DOHH2 (cell line): ENCODE data around the gene ATP4B.

ENCODE experiments used
- H3F3A ChIP-seq: fragments of 200-600 bp; sonication (generic), shearing (Covaris generic); 2 replicates; pipeline ENCODE4 v1.6.0; 2016; ENCODE audit warnings: antibody characterized with exemption, mild to moderate bottlenecking; ENCODE audit not compliant: control insufficient read depth, insufficient read depth
- H3K27ac ChIP-seq: fragments of 200-600 bp; sonication (generic); 2 replicates; pipeline ENCODE4 v1.5.1; 2014; ENCODE audit warnings: low read depth, mild to moderate bottlenecking, low read length, moderate library complexity
- H3K27me3 ChIP-seq: fragments of 200-600 bp; sonication (generic); 2 replicates; pipeline ENCODE4 v1.6.1; 2014; ENCODE audit warnings: mild to moderate bottlenecking, low read length, mixed read lengths; ENCODE audit not compliant: control insufficient read depth
- H3K36me3 ChIP-seq: fragments of 200-600 bp; sonication (generic); 2 replicates; pipeline ENCODE4 v1.6.1; 2014; ENCODE audit warnings: mild to moderate bottlenecking, low read length, moderate library complexity, mixed read lengths; ENCODE audit not compliant: control insufficient read depth
- H3K4me1 ChIP-seq: fragments of 200-600 bp; sonication (generic); 2 replicates; pipeline ENCODE4 v1.6.1; 2014; ENCODE audit warnings: mild to moderate bottlenecking, low read length, mixed read lengths; ENCODE audit not compliant: control insufficient read depth
- H3K4me2 ChIP-seq: fragments of 200-600 bp; sonication (generic); 2 replicates; pipeline ENCODE4 v1.6.0; 2014; ENCODE audit warnings: mild to moderate bottlenecking, low read length, moderate library complexity
- H3K4me3 ChIP-seq: fragments of 200-600 bp; sonication (generic); 2 replicates; pipeline ENCODE4 v1.5.1; 2014; ENCODE audit warnings: mild to moderate bottlenecking, low read length, mixed read lengths
- H3K79me2 ChIP-seq: fragments of 200-600 bp; sonication (generic); 2 replicates; pipeline ENCODE4 v1.6.1; 2014; ENCODE audit warnings: mild to moderate bottlenecking, low read length, mixed read lengths; ENCODE audit not compliant: control insufficient read depth
- H3K9me2 ChIP-seq: fragments of 200-600 bp; sonication (generic); replicated peaks from 2 replicates; pipeline ENCODE4 v1.6.1; 2014; ENCODE audit warnings: mild to moderate bottlenecking, low read length, mixed read lengths; ENCODE audit not compliant: control insufficient read depth
- H3K9me3 ChIP-seq: fragments of 200-600 bp; sonication (generic); 2 replicates; pipeline ENCODE4 v1.6.1; 2014; ENCODE audit warnings: antibody characterized with exemption, low read length, mixed read lengths; ENCODE audit not compliant: control insufficient read depth, insufficient read depth
- H4K20me1 ChIP-seq: fragments of 200-600 bp; sonication (generic); 2 replicates; pipeline ENCODE4 v1.6.0; 2014; ENCODE audit warnings: low read depth, mild to moderate bottlenecking, antibody characterized with exemption, low read length, moderate library complexity; ENCODE audit not compliant: control insufficient read depth, insufficient read depth
- EZH2phosphoT487 ChIP-seq: fragments of 200-600 bp; sonication (generic); IDR thresholded peaks from 2 replicates; pipeline ENCODE4 v1.6.1; 2017; ENCODE audit warnings: borderline replicate concordance, mild to moderate bottlenecking, antibody characterized with exemption, low read length, moderate library complexity, mixed read lengths
- TF ChIP-seq, protein P1 (sequence below): fragments of 200-600 bp; sonication (generic); IDR thresholded peaks from one replicate; pipeline ENCODE4 v1.5.1; 2014; ENCODE audit warnings: antibody characterized with exemption, mild to moderate bottlenecking, low read depth, low read length; ENCODE audit not compliant: poor library complexity, severe bottlenecking

Gene ATP4B

DNA sequence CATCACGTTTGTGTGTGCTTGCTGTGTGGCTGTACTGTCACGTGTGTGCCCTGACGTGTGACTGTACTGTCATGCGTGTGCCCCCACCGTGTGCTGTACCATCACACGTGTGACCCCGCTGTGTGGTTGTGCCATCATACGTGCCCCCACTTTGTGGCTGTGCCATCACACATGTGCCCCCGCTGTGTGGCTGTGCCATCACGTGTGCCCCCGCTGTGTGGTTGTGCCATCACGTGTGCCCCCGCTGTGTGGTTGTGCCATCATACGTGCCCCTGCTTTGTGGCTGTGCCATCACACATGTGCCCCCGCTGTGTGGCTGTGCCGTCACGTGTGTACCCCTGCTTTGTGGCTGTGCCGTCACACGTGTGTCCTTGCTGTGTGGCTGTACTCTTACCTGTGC is 47.7 kb downstream of the ATP4B start:
- H3K4me3 ChIP-seq = no peak overlapping the region
- H3K79me2 ChIP-seq = peaks cover 100% of the 10 kb centered on the region
- H3K27me3 ChIP-seq = no peaks in the 10 kb centered on the region
- no peak for TF ChIP-seq EZH2phosphoT487
- TF ChIP-seq, protein P1, sequence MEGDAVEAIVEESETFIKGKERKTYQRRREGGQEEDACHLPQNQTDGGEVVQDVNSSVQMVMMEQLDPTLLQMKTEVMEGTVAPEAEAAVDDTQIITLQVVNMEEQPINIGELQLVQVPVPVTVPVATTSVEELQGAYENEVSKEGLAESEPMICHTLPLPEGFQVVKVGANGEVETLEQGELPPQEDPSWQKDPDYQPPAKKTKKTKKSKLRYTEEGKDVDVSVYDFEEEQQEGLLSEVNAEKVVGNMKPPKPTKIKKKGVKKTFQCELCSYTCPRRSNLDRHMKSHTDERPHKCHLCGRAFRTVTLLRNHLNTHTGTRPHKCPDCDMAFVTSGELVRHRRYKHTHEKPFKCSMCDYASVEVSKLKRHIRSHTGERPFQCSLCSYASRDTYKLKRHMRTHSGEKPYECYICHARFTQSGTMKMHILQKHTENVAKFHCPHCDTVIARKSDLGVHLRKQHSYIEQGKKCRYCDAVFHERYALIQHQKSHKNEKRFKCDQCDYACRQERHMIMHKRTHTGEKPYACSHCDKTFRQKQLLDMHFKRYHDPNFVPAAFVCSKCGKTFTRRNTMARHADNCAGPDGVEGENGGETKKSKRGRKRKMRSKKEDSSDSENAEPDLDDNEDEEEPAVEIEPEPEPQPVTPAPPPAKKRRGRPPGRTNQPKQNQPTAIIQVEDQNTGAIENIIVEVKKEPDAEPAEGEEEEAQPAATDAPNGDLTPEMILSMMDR = no peak
- peaks cover 99% of the 10 kb centered on the region for H3K36me3 ChIP-seq
- no peaks in the 10 kb centered on the region for H3F3A ChIP-seq
- no peak overlapping the region for H3K27ac ChIP-seq
- H3K9me3 ChIP-seq = no peaks in the 10 kb centered on the region
- no peaks in the 10 kb centered on the region for H3K9me2 ChIP-seq
- no peak overlapping the region for H3K4me2 ChIP-seq
- H4K20me1 ChIP-seq = peaks cover 28% of the 10 kb centered on the region
- no peaks in the 10 kb centered on the region for H3K4me1 ChIP-seq

DNA sequence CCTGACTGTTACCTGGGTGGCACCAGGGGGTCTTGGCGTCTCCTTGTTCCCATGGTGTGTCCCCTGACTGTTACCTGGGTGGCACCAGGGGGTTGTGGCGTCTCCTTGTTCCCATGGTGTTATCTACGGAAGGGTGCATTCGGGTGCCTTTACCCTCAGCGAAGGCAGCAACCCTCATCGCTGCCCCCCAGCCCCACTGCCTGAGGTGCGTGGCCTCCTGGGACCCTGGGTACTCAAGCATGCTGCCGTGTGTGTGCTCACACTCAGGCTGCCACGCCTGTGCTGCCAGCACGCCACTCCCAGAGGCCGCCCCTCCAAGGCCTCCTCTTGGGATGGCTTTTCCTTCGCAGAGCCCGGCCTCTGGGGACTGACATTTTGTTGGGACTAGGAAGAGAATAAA is 48.4 kb downstream of the ATP4B start:
- Histone ChIP-seq H4K20me1 (peaks cover 25% of the 10 kb centered on the region), H3K27me3 (no peaks in the 10 kb centered on the region), H3F3A (no peaks in the 10 kb centered on the region), H3K4me2 (no peak overlapping the region), H3K36me3 (peaks cover 99% of the 10 kb centered on the region), H3K27ac (no peak overlapping the region), H3K9me2 (no peaks in the 10 kb centered on the region), H3K79me2 (peaks cover 100% of the 10 kb centered on the region), H3K4me1 (no peaks in the 10 kb centered on the region), H3K4me3 (no peak overlapping the region), H3K9me3 (no peaks in the 10 kb centered on the region)
- TF ChIP-seq, protein P1 = no peak
- TF ChIP-seq EZH2phosphoT487 = no peak

DNA sequence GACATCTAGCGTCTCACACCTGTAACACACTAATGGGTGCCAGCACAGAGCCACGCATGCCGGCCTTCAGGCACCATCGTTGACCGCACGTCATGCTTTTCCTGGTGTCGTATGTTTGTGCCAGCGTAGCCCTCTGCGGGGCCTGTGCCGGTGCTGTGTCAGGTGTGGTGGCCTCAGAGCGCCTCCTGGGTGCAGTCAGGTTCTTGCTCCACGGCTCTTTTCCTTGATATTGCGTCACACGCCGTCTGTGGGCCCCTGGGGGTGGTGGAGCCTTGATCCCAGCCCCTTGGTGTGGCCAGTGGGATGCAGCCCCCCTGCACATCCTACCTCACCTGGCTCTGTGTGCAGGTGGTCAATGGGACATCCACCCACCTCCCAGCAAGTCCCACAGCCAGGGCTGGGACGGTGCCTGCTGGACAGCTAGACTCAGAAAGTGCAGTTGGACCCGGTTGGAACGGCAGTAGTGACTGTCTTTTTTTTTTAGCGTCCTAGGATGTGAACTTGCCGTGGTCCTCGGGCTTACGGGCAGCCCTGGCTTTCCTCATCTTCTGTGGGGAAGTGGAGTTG is 48.9 kb downstream of the ATP4B start:
- H3K9me3 ChIP-seq = no peaks in the 10 kb centered on the region
- H3F3A ChIP-seq = no peaks in the 10 kb centered on the region
- H3K4me2 ChIP-seq = no peak overlapping the region
- peaks cover 99% of the 10 kb centered on the region for H3K36me3 ChIP-seq
- peaks cover 27% of the 10 kb centered on the region for H4K20me1 ChIP-seq
- H3K79me2 ChIP-seq = peaks cover 100% of the 10 kb centered on the region
- no peak overlapping the region for H3K27ac ChIP-seq
- H3K27me3 ChIP-seq = no peaks in the 10 kb centered on the region
- H3K4me1 ChIP-seq = no peaks in the 10 kb centered on the region
- H3K9me2 ChIP-seq = no peaks in the 10 kb centered on the region
- H3K4me3 ChIP-seq = no peak overlapping the region
- TF ChIP-seq, protein P1 = no peak
- no peak for TF ChIP-seq EZH2phosphoT487
